ENCODE results near the gene GMPS. TPM values are rescaled to one million over a fixed set of nuclear protein-coding genes. Genes with fewer than 3 reads are reported as not detected.

GMPS gene
- total RNA-seq, 1 donor from 2014 or later = 69.3 TPM

DNA sequence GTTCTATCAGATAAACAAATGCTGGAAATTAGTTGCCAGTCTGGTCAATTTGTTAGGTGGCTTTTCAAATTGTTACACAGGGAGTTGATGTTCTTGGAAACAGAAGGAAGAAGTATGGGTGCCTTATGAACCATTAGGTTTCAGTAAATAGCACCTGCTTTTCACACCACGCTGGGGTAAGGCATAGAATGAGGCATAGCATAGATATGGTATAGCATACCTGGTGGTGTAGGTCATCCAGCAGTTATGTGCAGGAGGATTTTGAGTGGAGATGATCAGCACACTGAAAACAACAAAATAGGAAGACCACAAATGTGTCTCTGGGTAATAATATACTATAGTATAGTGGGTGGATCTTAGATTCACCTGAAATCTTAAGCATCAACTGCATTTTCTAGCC is 121.4 kb downstream of the GMPS start:
- Mint-ChIP-seq H3K4me1 (peaks cover 15% of the 10 kb centered on the region), H3K4me3 (no peak overlapping the region), H3K36me3 (no peaks in the 10 kb centered on the region), H3K27me3 (ENCODE audit: low read depth) (peaks cover 8% of the 10 kb centered on the region), H3K27ac (no peak overlapping the region), H3K9me3 (no peaks in the 10 kb centered on the region)
- no peak for DNase-seq (ENCODE audit: low spot score in 2 of 2, unreplicated experiment in 2 of 2)
- TF ChIP-seq, protein P1, sequence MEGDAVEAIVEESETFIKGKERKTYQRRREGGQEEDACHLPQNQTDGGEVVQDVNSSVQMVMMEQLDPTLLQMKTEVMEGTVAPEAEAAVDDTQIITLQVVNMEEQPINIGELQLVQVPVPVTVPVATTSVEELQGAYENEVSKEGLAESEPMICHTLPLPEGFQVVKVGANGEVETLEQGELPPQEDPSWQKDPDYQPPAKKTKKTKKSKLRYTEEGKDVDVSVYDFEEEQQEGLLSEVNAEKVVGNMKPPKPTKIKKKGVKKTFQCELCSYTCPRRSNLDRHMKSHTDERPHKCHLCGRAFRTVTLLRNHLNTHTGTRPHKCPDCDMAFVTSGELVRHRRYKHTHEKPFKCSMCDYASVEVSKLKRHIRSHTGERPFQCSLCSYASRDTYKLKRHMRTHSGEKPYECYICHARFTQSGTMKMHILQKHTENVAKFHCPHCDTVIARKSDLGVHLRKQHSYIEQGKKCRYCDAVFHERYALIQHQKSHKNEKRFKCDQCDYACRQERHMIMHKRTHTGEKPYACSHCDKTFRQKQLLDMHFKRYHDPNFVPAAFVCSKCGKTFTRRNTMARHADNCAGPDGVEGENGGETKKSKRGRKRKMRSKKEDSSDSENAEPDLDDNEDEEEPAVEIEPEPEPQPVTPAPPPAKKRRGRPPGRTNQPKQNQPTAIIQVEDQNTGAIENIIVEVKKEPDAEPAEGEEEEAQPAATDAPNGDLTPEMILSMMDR (IDR thresholded peaks at IDR 0.05; ENCODE audit: unreplicated experiment) = no peak

Other genes starting within 250 kb of the GMPS start
- 1.0 to 1.3 TPM (median 1.2 TPM) in 3 replicates for gene PLCH1, start 125.6 kb upstream of the GMPS start, total RNA-seq
- 5.8 to 6.5 TPM (median 6.2 TPM) in 3 replicates for gene C3orf33, start 64.4 kb upstream of the GMPS start, total RNA-seq
- gene SLC33A1, start 16.2 kb upstream of the GMPS start, total RNA-seq = 22.3 to 23.8 TPM (median 22.8 TPM) in 3 replicates
- 3.5 to 5.6 TPM (median 3.7 TPM) in 3 replicates for gene KCNAB1, start 249.9 kb downstream of the GMPS start, total RNA-seq